Measurements from ENCODE around the gene TRIM59.

- TF ChIP-seq CTCF (IDR thresholded peaks at IDR 0.05), result no peak
- no peak for TF ChIP-seq POLR2A (IDR thresholded peaks at IDR 0.05)
Measured at GRCh38 chr3:160450846-160451245, 1.3 kb upstream of the TRIM59 start.
